ENCODE measurements around the gene EXOC3L4.

The EXOC3L4 gene

DNA sequence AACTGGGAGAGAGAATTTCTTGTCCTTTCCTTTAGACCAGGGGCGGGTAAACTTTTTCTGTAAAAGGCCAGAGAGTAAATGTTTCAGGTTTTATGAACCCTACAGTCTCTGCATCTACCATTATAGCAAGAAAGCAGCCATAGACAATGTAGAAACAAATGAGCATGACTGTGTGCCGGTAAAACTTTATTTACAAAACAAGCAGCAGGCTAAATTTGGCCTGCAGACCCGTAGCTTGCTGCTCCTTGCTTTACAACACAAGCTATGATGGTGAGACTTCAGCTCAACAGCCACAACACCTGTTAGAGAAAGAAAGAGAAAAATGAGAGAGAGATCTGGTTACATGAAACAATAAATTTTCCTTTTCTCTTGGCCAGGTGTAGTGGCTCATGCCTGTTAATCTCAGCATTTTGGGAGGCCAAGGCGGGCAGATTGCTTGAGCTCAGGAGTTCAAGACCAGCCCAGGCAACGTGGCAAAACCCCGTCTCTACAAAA lies 33.0 kb upstream of the EXOC3L4 start:
- H3K4me3 ChIP-seq (ENCODE audit: low read depth, low read length): no peak overlapping the region
- TF ChIP-seq, protein P1, sequence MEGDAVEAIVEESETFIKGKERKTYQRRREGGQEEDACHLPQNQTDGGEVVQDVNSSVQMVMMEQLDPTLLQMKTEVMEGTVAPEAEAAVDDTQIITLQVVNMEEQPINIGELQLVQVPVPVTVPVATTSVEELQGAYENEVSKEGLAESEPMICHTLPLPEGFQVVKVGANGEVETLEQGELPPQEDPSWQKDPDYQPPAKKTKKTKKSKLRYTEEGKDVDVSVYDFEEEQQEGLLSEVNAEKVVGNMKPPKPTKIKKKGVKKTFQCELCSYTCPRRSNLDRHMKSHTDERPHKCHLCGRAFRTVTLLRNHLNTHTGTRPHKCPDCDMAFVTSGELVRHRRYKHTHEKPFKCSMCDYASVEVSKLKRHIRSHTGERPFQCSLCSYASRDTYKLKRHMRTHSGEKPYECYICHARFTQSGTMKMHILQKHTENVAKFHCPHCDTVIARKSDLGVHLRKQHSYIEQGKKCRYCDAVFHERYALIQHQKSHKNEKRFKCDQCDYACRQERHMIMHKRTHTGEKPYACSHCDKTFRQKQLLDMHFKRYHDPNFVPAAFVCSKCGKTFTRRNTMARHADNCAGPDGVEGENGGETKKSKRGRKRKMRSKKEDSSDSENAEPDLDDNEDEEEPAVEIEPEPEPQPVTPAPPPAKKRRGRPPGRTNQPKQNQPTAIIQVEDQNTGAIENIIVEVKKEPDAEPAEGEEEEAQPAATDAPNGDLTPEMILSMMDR (IDR thresholded peaks at IDR 0.05; ENCODE audit: low read depth, low read length, missing control alignments): no peak
- DNase-seq: no peak
- no peaks in the 10 kb centered on the region for H3K27me3 ChIP-seq (replicated peaks)
- H3K36me3 ChIP-seq (replicated peaks): no peaks in the 10 kb centered on the region
- H3K27ac ChIP-seq: no peak overlapping the region
- in situ Hi-C loops (cut with HindIII; ENCODE audit: low pct_ligation_motif_present, low sequenced_read_pairs): no loop called here

DNA sequence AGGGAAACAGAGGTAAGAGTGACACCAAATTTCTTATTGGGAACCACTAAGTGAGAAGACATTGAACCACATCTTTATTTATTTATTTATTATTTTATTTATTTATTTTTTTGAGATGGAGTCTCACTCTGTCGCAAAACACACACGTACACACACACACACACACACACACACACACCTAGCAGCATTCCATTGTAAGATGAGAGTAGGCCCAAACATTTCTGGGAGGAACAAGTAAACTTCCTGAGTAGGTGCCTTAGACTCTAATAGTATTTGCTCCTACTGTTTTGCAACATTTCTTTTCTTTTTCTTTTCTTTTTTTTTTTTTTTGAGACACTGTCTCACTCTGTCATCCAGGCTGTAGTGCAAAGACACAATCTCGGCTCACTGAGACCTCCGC lies 30.1 kb upstream of the EXOC3L4 start:
- no peaks in the 10 kb centered on the region for H3K27me3 ChIP-seq (replicated peaks)
- no peak for DNase-seq
- in situ Hi-C loops (cut with HindIII; ENCODE audit: low pct_ligation_motif_present, low sequenced_read_pairs): no loop called here
- TF ChIP-seq, protein P1 (IDR thresholded peaks at IDR 0.05; ENCODE audit: low read depth, low read length, missing control alignments): no peak
- no peak overlapping the region for H3K4me3 ChIP-seq (ENCODE audit: low read depth, low read length)
- H3K27ac ChIP-seq: no peak overlapping the region
- H3K36me3 ChIP-seq (replicated peaks): no peaks in the 10 kb centered on the region

DNA sequence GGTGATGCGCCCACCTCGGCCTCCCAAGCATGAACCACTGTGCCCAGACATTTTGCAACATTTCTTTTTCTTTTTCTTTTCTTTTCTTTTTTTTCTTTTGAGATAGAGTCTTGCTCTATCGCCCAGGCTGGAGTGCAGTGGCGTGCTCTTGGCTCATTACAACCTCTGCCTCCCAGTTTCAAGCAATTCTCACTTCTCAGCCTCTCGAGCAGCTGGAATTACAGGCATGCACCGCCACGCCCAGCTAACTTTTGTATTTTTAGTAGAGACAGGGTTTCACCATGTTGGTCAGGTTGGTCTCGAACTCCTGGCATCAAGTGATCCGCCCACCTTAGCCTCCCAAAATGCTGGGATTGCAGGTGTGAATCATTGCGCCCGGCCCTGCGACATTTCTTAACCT lies 29.5 kb upstream of the EXOC3L4 start:
- Histone ChIP-seq H3K4me3 (ENCODE audit: low read depth, low read length) (no peak overlapping the region), H3K27me3 (replicated peaks) (no peaks in the 10 kb centered on the region), H3K36me3 (replicated peaks) (no peaks in the 10 kb centered on the region), H3K27ac (no peak overlapping the region)
- TF ChIP-seq, protein P1 (IDR thresholded peaks at IDR 0.05; ENCODE audit: low read depth, low read length, missing control alignments): no peak
- in situ Hi-C loops (cut with HindIII; ENCODE audit: low pct_ligation_motif_present, low sequenced_read_pairs): no loop called here
- no peak for DNase-seq

DNA sequence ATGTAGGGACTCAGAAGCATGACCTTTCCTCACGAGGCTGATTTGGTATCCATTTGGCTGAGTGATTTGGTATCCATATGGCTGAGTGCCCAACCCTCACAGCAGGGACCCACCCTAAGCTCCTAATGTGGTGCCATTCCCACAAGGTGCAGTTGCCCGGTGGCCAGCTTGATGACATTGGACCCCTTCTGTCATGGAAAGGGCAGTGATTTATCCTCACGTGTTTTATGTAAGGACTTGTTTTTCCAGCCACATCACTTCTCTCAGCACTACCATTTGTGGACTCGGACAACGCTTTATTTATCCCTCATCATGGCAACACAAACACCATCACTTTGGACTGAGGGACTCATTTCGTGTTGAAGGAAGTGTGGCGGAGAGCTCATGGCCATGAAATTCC lies 28.7 kb upstream of the EXOC3L4 start:
- TF ChIP-seq, protein P1 (IDR thresholded peaks at IDR 0.05; ENCODE audit: low read depth, low read length, missing control alignments): no peak
- H3K36me3 ChIP-seq (replicated peaks): no peaks in the 10 kb centered on the region
- no peak overlapping the region for H3K4me3 ChIP-seq (ENCODE audit: low read depth, low read length)
- no peaks in the 10 kb centered on the region for H3K27me3 ChIP-seq (replicated peaks)
- DNase-seq: no peak
- in situ Hi-C loops (cut with HindIII; ENCODE audit: low pct_ligation_motif_present, low sequenced_read_pairs): no loop called here
- H3K27ac ChIP-seq: no peak overlapping the region

DNA sequence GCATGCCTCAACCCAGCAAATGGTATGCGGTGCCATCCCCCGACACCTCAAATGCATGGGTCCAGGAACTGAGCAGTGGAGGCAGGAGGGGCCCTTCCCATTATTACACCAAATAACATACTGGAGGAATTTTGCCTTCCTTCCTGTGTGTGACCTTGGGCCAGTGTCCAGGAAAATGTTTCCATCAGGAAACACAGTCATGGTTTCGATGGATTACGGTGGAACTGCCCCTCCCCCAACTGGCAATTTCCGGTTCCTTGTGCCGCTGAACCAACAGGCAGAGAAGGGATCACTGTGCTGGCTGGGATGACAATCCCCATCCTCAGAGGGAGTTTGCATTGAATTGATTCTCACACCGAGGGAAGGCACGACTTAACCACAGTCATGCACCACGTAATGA lies 28.1 kb upstream of the EXOC3L4 start:
- TF ChIP-seq, protein P1 (IDR thresholded peaks at IDR 0.05; ENCODE audit: low read depth, low read length, missing control alignments): no peak
- no peaks in the 10 kb centered on the region for H3K36me3 ChIP-seq (replicated peaks)
- in situ Hi-C loops (cut with HindIII; ENCODE audit: low pct_ligation_motif_present, low sequenced_read_pairs): no loop called here

DNA sequence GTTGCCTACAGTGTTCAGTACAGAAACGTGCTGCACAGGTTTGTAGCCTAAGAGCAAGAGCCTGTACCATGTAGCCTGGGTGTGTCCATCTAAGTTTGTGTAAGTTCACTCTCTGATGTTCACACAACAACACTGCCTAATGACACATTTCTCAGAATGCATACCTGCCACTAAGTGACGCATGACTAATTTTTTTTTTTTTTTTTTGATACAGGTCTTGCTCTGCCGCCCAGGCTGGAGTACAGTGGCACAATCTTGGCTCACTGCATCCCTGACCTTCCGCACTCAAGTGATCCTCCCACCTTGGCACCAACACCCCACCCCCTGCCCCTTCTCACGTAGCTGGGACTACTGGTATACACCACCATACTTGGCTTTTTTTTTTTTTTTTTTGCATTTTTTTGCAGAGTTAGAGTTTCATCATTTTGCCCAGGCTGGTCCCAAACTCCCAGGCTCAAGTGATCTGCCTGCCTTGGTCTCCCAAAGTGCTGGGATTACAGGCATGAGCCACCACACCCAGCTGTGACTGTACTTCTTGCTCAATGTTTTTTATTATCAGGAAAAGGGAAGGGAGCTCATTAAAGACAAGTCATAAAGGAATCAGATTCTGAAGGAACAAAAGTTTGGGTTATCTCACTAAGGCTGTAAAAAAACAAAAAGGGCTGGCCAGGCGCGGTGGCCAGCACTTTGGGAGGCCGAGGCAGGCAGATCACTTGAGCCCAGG lies 27.1 kb upstream of the EXOC3L4 start:
- Histone ChIP-seq H3K27ac (no peak overlapping the region), H3K36me3 (replicated peaks) (no peaks in the 10 kb centered on the region), H3K4me3 (ENCODE audit: low read depth, low read length) (no peak overlapping the region), H3K27me3 (replicated peaks) (no peaks in the 10 kb centered on the region)
- in situ Hi-C loops (cut with HindIII; ENCODE audit: low pct_ligation_motif_present, low sequenced_read_pairs): no loop called here
- DNase-seq: no peak
- TF ChIP-seq, protein P1 (IDR thresholded peaks at IDR 0.05; ENCODE audit: low read depth, low read length, missing control alignments): no peak

More for the DNA sequence above, 28.1 kb upstream of the EXOC3L4 start:
- Histone ChIP-seq H3K27me3 (replicated peaks) (no peaks in the 10 kb centered on the region), H3K4me3 (ENCODE audit: low read depth, low read length) (no peak overlapping the region), H3K27ac (no peak overlapping the region)
- no peak for DNase-seq

Data from brain microvascular endothelial cell (primary cell).